GM21723 (cell line): ENCODE data around the gene VENTX.

Experiments
- ATAC-seq: cut with Tn5 transposase; IDR thresholded peaks from one replicate; pipeline ENCODE4 v1.9.1; 2021; ENCODE audit warnings: mild to moderate bottlenecking, moderate library complexity; ENCODE audit not compliant: unreplicated experiment

VENTX gene

DNA sequence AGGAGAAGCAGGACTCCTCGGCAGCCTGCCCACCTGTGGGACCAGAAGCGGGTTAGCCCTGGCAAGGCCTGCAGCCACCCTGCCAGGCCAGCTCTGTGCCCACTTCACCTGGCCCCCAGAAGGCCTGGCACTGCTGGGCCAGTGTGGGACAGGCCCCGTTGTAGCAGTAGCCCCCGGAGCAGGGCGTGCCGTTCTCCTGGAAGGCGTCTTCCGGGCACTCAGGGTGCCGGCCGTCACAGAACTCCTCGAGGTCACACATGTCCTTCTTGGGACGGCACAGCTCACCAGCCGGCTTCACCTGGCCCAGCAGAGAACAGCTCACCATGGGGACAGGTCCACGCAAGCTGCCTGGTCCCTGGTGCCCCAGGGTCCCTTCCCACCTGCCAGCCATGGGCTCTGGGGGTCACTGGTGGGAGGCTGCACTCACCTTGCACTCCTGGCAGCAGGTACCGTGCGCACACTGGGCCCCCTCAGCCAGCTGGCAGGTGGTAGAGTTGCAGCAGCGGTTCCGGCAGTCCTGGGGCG lies 33.2 kb downstream of the VENTX start:
- ATAC-seq = no peak

DNA sequence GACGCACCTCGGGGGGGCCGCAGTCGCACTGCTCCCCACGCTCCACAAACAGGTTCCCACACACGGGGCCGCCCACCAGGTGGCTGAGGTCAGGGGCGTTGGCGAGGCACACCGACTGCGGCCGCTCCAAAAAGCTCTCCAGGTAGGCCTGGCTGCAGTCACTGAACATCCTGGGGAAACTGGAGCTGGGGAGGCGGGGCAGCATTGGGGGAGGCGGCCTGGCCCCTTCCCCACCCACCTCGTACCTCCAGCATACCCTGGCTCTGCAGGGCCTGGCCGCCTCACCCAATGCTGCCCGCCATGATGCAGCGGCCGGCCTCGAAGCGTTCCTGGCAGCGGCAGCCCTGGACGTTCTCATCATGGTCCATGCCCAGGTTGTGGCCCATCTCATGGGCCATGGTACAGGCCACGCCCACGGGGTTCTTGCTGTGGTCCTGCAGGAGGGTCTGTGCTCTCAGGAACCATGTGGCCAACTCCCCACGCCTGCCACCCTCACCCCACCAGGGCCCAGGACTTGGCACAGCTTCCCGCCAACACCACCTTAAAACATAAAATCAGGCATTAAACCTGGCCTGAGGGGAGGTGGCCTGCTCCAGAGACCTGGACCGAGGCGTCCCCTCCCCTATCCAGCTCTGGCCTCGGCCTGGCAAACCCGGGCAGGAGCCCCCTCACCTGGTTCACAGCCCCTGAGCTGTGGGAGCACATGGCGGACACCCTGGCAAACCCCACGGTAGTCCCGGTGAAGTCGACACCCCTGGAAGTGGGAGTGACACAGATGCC lies 34.1 kb downstream of the VENTX start:
- ATAC-seq = no peak

DNA sequence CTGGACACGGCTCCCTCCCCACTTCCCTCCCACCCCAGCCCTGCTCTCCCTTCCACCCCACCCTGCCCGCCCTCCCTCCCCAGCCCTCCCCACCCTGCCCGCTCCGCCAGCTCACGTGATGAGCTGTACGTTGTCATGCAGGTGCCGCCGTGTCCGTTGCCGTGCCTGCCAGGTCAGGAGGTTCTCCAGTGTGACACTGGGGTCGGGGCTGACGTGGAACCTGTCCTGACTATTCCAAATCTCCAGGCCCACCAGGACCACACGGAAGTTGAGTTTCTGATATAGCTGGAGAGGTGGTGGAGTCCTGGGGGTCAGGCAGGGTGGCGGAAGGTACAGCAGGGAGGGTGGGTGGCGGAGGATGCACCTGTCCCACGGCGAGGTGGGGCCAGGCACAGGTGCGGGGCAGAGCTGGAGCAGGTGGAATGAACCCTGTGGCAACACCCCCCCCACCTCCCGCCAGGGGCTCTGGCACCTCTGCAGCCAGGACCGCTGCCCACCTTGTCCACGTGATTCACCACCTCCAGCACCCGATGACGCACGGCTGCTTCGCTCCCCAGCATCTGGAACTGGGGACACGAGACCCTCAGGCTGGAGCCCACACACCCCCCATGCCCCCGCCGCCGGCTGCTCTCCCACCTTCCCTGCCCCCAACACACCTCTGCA lies 34.8 kb downstream of the VENTX start:
- ATAC-seq = no peak

DNA sequence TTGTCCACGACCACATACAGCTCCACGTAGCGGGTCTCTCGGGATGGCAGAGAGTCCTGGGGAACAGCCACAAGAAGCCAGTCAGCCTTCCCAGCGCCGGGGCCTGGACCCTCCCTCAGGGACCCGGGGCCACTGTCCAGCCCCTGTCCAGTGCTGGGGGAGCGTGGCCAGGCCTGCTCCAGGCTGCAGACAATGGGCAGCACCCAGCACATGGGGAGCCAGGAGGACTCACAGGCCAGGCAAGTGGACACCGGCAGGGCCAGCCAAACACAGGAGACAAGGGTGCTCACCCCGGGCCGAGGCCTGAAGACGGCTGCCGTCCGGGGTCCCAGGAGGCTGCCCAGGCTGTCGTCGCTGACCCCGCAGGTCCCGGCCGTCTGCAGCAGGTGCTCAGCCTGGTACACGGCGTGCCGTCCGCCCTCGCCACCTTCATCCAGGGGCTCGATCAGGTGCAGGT lies 35.3 kb downstream of the VENTX start:
- no peak for ATAC-seq

DNA sequence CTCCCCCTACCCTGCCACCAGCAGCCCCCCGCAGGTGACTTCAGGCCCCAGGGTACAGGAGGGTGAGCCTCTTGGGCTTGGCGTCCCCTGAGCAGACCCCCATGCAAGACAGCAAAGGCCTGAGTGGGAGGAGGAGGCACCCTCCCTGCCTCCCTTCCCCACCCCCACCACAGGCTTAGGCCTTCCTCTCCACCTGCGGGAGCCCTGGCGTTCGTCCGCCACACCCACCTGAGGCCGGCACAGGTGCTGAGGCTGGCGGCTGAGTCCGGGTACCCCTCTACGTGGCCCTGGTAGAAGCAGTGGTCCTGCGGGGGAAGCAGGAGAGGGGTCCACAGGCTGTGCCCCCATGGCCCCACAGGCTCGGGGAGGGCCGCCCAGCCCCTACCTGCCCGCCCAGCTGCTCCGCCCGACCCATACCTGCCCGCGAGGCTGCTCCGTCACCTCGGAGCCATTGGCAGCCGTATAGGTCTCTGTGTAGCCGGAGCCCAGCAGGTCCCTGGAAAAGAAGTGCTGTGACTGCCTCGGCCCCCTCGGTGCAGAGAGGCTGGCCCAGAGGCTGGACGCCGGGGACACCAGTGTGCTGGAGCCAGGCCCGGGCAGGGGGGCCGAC lies 36.0 kb downstream of the VENTX start:
- no peak for ATAC-seq

DNA sequence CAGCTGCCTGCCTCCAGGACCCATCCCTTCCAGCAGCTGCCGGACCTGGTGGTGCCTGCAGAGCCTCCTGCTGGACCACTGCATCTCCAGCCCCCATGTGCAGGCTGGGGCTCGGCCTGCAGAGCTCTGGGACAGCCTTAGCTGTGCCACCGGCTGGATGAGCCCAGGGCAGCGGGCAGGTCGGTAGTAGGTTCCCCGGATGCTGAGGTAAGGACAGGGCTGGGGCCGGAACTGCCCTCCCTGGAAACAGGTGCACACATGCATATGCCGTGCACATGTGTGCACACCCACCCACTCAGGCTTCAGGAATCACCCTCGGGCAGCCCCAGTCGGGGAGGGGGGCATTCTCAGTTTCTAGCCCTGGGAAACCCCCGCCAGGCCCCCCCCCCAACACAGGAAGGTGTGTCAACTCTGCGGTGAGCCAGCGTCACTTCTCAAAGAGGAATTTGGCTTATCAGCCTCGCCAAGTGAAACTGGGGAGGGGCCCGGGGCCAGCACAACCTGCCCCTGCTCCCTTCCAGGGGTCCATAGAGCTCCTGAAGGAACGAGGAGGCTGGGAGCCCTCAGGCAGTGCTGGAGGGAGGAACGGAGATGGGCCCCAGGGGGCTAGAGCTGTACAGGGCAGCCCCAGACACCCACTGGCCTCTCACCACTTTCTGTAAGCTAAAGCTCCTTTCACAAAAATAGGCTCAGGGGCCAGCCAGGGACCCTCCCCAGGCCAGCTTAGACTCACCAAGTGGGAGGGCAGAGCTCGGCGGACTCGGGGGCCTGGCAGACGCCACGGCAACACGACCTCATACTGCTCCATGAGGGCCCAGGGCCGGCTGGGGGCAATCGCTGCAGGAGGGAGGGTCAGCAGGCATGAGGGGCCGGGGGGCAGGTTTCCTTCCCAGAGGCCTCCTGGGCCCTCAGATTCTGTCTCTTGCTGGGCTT lies 37.4 kb downstream of the VENTX start:
- peak; percentile 52 for ATAC-seq

GRCh38 chr10:133275684-133276092 lies 38.0 kb downstream of the VENTX start:
- ATAC-seq = peak; percentile 39

GRCh38 chr10:133276100-133276434 lies 38.4 kb downstream of the VENTX start:
- ATAC-seq = no peak

- peak; percentile 47 for ATAC-seq
Measured at GRCh38 chr10:133276435-133277201, 39.0 kb downstream of the VENTX start, which contains the start of gene ADAM8. Gene ADAM8 (minus strand): TSS chr10:133276868. CDS start chr10:133276817, 51 bp downstream.

- no peak for ATAC-seq
Measured at GRCh38 chr10:133277277-133277992, 39.8 kb downstream of the VENTX start.

- no peak for ATAC-seq
Measured at GRCh38 chr10:133277993-133278576, 40.4 kb downstream of the VENTX start.

- peak; percentile 40 for ATAC-seq
Measured at GRCh38 chr10:133278577-133279265, 41.1 kb downstream of the VENTX start.

DNA sequence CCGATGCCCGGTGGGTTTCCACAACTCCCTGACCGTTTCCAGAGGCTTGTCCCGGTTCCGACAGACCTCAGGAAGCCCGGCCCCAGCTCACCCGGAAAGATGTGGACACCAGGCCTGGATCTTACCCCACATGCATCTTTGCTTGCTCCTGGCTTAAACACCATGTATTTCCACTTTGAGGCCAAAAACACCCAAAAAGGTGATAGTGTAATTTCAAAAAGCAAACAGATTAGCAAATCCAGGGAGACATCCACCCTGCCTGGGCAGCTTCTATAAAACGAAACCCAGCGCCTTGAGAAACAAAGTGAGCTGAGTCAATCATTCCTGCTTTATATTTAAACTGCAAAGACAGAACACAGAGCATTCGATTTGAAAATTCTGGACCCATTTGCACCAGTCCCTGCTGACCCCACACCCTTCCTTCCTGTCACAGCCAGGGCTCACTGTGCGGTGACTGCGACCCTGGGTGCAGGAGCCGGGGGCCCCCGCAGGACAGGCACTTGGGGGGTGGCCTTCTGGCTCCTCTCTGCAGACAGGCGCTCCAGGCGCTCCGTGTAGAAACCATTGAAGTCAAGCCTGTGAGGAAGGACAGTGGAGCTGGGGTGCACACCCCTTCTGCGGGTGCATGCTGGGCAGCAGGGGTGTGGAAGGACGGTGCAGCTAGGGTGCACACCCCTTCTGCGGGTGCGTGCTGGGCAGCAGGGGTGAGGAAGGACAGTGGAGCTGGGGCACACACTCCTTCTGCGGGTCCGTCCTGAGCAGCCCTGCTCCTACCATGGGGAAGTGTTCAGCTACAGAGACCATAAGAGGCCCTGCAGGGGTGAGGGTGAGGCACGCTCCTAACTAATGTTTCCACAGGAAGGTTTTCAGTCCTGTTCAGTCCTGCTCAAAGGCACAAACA lies 41.9 kb downstream of the VENTX start:
- ATAC-seq = no peak

GRCh38 chr10:133280391-133281059 lies 42.9 kb downstream of the VENTX start:
- ATAC-seq = no peak

GRCh38 chr10:133281084-133281483 lies 43.4 kb downstream of the VENTX start:
- ATAC-seq = no peak

GRCh38 chr10:133281628-133282372 lies 44.1 kb downstream of the VENTX start:
- ATAC-seq = no peak
